HepG2 (cell line): Measurements from ENCODE around the gene TENT4B. TPM values are rescaled to one million over a fixed set of nuclear protein-coding genes. Genes with fewer than 3 reads are reported as not detected.

ENCODE experiments used
- ARNT ChIP-seq: fragments of 450-650 bp; IDR thresholded peaks from 2 replicates; pipeline ENCODE4 v1.6.1; 2017
- FIP1L1 ChIP-seq: fragments of 200-400 bp; formaldehyde crosslinking; IDR thresholded peaks from 2 replicates; pipeline ENCODE4 v1.6.1; 2018; ENCODE audit warnings: low read depth, mild to moderate bottlenecking, low read length, moderate library complexity, borderline replicate concordance; ENCODE audit not compliant: insufficient read depth
- KDM5B ChIP-seq: sonication (generic); formaldehyde crosslinking; IDR thresholded peaks from 2 replicates; pipeline ENCODE4 v1.4.0; 2020; ENCODE audit warnings: missing genetic modification reagents, mild to moderate bottlenecking, borderline replicate concordance
- MZF1 ChIP-seq: sonication (generic); formaldehyde crosslinking; IDR thresholded peaks from 2 replicates; pipeline ENCODE4 v1.8.1; 2023; ENCODE audit warnings: mild to moderate bottlenecking, missing genetic modification reagents, borderline replicate concordance
- SP4 ChIP-seq: sonication (generic); formaldehyde crosslinking; IDR thresholded peaks from 2 replicates; pipeline ENCODE4 v1.8.1; 2023; ENCODE audit warnings: mild to moderate bottlenecking, missing genetic modification reagents
- ZNF30 ChIP-seq: sonication (generic); formaldehyde crosslinking; IDR thresholded peaks from 2 replicates; pipeline ENCODE4 v1.5.0; 2020; ENCODE audit warnings: mild to moderate bottlenecking, missing genetic modification reagents
- ZNF709 ChIP-seq: sonication (generic); formaldehyde crosslinking; IDR thresholded peaks from 2 replicates; pipeline ENCODE4 v1.5.0; 2020; ENCODE audit warnings: mild to moderate bottlenecking, missing genetic modification reagents
- ZNF792 ChIP-seq: IDR thresholded peaks from 2 replicates; pipeline ENCODE4 v1.6.1; 2016
- polyA plus RNA-seq, 8 experiments: library from polyadenylated mRNA; depleted of rRNA in 3 of 8; stranded (reverse) in 7 of 8; unstranded in 1 of 8; fragments of >200 nt; fragmentation: Illumina TruSeq in 4 of 8; extraction: Trizol in 4 of 8; gene quantifications; 2 replicates each; pipeline versions ENCODE4 v1.2.1 to v1.2.3, GENCODE V29; 2011 to 2016; ENCODE audit warnings: low read depth in 4 of 8, missing spikeins in 1 of 8, mixed read lengths in 1 of 8; ENCODE audit not compliant: insufficient read depth in 1 of 8
- total RNA-seq, 5 experiments: library from RNA; depleted of rRNA; stranded (reverse); fragments of >200 nt; fragmentation: Illumina TruSeq; extraction: Trizol; gene quantifications; 2 replicates each; pipeline ENCODE4 v1.2.3, GENCODE V29; 2016; ENCODE audit warnings: low read depth in 1 of 5
- TF ChIP-seq, protein P1 (sequence below): sonication (generic); formaldehyde crosslinking; IDR thresholded peaks from 2 replicates; pipeline ENCODE4 v1.9.0; 2021; ENCODE audit warnings: missing genetic modification reagents, mild to moderate bottlenecking, borderline replicate concordance
- TF ChIP-seq, protein P2 (sequence below): sonication (generic); formaldehyde crosslinking; IDR thresholded peaks from 2 replicates; pipeline ENCODE4 v1.4.0; 2020; ENCODE audit warnings: mild to moderate bottlenecking, missing genetic modification reagents
- TF ChIP-seq, protein P3 (sequence below): sonication (generic); formaldehyde crosslinking; IDR thresholded peaks from 2 replicates; pipeline ENCODE4 v1.4.0; 2020; ENCODE audit warnings: missing genetic modification reagents, borderline replicate concordance
- TF ChIP-seq, protein P4 (sequence below): IDR thresholded peaks from 2 replicates; pipeline ENCODE4 v1.6.1; 2016; ENCODE audit warnings: missing compliant biosample characterization, missing genetic modification reagents, borderline replicate concordance
- TF ChIP-seq, protein P5 (sequence below), 2 experiments: sonication (generic) in 1 of 2; formaldehyde crosslinking in 1 of 2; IDR thresholded peaks; 2 replicates each; pipeline versions ENCODE4 v1.6.1 to v1.9.0; 2014 to 2022; ENCODE audit warnings: antibody characterized with exemption in 1 of 2, borderline replicate concordance in 1 of 2, inconsistent platforms in 1 of 2, low read depth in 1 of 2, missing genetic modification reagents in 1 of 2

The TENT4B gene
- total and polyA plus RNA-seq, 2 of the 13 experiments (the other 11 are each of a cell fraction or from before 2014, with no cell fraction given) = 15.0 to 32.8 TPM

DNA sequence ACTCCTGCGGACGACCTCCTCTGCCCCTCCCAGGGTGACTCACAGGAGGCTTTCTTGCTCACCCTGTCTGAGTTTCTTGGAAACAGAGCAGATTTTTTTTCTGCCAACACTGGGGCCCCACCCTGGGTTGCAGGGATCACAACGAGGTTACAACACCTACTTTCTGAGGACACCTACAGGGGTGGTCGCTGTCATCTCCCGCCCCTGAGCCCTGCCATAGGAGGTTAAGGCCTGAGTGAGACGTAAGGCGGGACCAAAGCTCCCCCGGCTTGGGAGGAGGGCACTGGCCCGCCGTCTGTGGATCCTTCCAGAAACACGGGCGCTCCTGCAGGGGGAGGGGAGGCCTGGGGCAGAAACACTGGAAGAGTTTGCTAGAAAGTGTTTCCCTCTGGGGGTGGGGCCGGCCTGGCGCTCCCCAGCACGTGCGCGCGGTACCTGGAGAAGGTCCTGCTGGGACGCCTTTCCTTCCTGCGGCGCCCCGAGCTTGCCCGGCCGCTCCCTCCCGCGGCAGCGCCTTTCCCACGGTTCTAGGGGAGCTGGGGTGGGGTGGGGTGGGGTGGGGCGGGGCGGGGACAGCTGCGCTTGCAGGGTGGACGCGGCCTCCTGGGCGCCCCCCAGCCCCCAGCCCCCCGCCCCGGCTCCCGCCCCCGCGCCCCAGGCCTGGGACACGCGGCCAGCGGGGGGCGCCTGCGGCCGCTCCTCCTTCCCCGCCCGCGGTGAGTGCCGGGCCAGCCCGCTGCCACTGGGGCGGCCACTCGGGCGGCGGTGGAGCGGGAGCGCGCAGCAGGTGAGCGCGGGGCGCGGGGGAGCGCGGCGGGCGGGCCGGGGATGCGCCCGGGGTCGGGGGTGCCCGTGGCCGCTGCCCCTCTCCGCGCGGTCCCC lies 92.6 kb downstream of the TENT4B start (continued):
- TF ChIP-seq, protein P1, sequence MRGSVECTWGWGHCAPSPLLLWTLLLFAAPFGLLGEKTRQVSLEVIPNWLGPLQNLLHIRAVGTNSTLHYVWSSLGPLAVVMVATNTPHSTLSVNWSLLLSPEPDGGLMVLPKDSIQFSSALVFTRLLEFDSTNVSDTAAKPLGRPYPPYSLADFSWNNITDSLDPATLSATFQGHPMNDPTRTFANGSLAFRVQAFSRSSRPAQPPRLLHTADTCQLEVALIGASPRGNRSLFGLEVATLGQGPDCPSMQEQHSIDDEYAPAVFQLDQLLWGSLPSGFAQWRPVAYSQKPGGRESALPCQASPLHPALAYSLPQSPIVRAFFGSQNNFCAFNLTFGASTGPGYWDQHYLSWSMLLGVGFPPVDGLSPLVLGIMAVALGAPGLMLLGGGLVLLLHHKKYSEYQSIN (CRISPR knock-in tag) = no peak
- TF ChIP-seq, protein P2, sequence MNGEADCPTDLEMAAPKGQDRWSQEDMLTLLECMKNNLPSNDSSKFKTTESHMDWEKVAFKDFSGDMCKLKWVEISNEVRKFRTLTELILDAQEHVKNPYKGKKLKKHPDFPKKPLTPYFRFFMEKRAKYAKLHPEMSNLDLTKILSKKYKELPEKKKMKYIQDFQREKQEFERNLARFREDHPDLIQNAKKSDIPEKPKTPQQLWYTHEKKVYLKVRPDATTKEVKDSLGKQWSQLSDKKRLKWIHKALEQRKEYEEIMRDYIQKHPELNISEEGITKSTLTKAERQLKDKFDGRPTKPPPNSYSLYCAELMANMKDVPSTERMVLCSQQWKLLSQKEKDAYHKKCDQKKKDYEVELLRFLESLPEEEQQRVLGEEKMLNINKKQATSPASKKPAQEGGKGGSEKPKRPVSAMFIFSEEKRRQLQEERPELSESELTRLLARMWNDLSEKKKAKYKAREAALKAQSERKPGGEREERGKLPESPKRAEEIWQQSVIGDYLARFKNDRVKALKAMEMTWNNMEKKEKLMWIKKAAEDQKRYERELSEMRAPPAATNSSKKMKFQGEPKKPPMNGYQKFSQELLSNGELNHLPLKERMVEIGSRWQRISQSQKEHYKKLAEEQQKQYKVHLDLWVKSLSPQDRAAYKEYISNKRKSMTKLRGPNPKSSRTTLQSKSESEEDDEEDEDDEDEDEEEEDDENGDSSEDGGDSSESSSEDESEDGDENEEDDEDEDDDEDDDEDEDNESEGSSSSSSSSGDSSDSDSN (CRISPR knock-in tag) = no peak; the same call in 1 of the 2 replicates
- TF ChIP-seq KDM5B (no peak), ZNF709 (CRISPR knock-in tag) (no peak), ZNF30 (no peak), MZF1 (CRISPR knock-in tag) (no peak), ZNF792 (CRISPR knock-in tag) (no peak), ARNT (no peak), SP4 (no peak), FIP1L1 (no peak)
- TF ChIP-seq, protein P3, sequence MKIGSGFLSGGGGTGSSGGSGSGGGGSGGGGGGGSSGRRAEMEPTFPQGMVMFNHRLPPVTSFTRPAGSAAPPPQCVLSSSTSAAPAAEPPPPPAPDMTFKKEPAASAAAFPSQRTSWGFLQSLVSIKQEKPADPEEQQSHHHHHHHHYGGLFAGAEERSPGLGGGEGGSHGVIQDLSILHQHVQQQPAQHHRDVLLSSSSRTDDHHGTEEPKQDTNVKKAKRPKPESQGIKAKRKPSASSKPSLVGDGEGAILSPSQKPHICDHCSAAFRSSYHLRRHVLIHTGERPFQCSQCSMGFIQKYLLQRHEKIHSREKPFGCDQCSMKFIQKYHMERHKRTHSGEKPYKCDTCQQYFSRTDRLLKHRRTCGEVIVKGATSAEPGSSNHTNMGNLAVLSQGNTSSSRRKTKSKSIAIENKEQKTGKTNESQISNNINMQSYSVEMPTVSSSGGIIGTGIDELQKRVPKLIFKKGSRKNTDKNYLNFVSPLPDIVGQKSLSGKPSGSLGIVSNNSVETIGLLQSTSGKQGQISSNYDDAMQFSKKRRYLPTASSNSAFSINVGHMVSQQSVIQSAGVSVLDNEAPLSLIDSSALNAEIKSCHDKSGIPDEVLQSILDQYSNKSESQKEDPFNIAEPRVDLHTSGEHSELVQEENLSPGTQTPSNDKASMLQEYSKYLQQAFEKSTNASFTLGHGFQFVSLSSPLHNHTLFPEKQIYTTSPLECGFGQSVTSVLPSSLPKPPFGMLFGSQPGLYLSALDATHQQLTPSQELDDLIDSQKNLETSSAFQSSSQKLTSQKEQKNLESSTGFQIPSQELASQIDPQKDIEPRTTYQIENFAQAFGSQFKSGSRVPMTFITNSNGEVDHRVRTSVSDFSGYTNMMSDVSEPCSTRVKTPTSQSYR (CRISPR knock-in tag) = peak; percentile 6; the same call in 1 of the 2 replicates
- TF ChIP-seq, protein P4, sequence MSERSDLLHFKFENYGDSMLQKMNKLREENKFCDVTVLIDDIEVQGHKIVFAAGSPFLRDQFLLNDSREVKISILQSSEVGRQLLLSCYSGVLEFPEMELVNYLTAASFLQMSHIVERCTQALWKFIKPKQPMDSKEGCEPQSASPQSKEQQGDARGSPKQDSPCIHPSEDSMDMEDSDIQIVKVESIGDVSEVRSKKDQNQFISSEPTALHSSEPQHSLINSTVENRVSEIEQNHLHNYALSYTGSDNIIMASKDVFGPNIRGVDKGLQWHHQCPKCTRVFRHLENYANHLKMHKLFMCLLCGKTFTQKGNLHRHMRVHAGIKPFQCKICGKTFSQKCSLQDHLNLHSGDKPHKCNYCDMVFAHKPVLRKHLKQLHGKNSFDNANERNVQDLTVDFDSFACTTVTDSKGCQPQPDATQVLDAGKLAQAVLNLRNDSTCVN (CRISPR knock-in tag) = no peak
- TF ChIP-seq, protein P5, sequence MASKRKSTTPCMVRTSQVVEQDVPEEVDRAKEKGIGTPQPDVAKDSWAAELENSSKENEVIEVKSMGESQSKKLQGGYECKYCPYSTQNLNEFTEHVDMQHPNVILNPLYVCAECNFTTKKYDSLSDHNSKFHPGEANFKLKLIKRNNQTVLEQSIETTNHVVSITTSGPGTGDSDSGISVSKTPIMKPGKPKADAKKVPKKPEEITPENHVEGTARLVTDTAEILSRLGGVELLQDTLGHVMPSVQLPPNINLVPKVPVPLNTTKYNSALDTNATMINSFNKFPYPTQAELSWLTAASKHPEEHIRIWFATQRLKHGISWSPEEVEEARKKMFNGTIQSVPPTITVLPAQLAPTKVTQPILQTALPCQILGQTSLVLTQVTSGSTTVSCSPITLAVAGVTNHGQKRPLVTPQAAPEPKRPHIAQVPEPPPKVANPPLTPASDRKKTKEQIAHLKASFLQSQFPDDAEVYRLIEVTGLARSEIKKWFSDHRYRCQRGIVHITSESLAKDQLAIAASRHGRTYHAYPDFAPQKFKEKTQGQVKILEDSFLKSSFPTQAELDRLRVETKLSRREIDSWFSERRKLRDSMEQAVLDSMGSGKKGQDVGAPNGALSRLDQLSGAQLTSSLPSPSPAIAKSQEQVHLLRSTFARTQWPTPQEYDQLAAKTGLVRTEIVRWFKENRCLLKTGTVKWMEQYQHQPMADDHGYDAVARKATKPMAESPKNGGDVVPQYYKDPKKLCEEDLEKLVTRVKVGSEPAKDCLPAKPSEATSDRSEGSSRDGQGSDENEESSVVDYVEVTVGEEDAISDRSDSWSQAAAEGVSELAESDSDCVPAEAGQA (IDR thresholded peaks at IDR 0.05; ENCODE audit: low read depth) = no peak
- TF ChIP-seq, protein P5 (CRISPR knock-in tag; IDR thresholded peaks at IDR 0.05; ENCODE audit: borderline replicate concordance) = no peak
